ENCODE data around the gene ZNF831.

DNA sequence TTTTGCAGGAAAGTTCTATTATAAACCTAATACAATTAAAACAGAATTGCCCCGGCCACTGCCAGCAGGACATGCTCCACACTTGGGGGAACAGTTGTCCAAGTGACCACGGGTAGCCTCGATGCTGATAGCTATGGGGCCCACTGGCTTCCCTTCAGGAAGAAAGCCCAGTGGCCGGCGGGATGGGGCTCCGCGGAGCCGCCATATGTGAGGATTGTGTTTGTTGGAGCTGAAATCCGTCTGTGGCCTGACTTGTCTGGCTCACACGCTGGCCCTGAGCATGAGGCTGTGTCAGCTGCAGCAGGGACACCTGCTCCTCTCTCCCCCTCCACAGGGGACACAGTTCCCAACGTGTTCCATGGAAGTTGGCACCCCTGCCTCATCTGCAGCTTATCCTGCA, 46.6 kb downstream of the ZNF831 start:
- TF ChIP-seq, protein P1, sequence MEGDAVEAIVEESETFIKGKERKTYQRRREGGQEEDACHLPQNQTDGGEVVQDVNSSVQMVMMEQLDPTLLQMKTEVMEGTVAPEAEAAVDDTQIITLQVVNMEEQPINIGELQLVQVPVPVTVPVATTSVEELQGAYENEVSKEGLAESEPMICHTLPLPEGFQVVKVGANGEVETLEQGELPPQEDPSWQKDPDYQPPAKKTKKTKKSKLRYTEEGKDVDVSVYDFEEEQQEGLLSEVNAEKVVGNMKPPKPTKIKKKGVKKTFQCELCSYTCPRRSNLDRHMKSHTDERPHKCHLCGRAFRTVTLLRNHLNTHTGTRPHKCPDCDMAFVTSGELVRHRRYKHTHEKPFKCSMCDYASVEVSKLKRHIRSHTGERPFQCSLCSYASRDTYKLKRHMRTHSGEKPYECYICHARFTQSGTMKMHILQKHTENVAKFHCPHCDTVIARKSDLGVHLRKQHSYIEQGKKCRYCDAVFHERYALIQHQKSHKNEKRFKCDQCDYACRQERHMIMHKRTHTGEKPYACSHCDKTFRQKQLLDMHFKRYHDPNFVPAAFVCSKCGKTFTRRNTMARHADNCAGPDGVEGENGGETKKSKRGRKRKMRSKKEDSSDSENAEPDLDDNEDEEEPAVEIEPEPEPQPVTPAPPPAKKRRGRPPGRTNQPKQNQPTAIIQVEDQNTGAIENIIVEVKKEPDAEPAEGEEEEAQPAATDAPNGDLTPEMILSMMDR (conservative IDR thresholded peaks at IDR 0.05 in 1 of 2, IDR thresholded peaks at IDR 0.05 in 1 of 2; ENCODE audit: extremely low read depth in 1 of 2, insufficient read depth in 1 of 2, low read depth in 1 of 2, low read length in 2 of 2) = no peak
- TF ChIP-seq EZH2 (IDR thresholded peaks at IDR 0.05; ENCODE audit: borderline replicate concordance, low read length) = no peak

Data from mammary epithelial cell (primary cell).